ENCODE results near the gene INSC. TPM values are rescaled to one million over a fixed set of nuclear protein-coding genes. Genes with fewer than 3 reads are reported as not detected.

Gene INSC
- total RNA-seq, 1 donor from 2014 or later = 0.53 TPM

DNA sequence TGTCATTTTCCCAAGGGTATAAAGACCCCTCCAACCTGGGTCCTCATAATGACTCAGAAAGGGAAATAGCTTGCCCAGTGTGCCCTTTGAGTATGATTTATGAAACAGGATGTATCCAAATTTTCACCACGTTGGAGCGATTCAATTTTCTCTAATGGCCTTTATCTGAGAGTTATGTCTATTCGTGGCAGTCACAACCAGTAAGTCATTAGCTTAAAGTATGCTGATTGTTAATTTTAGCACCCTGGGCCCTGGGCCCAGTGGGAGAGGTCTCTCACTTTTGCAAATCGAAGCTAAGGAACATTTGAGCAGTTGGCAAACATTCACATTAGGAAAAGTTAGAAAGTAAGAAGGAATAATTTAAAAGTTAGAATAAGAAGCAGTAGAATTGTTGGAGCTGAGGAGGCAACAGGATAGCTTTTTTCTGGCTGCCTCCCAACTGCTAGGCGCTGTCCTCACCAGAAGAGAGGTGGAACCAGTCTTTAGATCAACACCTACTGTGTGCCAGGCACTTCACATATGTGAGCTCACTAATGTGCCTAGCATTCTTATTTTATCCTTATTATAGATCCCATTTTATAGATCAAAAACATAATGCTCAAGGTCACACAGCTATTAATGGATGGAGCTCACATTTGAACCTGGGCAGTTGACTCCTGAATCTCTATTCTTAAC is 24.5 kb downstream of the INSC start:
- TF ChIP-seq, protein P1, sequence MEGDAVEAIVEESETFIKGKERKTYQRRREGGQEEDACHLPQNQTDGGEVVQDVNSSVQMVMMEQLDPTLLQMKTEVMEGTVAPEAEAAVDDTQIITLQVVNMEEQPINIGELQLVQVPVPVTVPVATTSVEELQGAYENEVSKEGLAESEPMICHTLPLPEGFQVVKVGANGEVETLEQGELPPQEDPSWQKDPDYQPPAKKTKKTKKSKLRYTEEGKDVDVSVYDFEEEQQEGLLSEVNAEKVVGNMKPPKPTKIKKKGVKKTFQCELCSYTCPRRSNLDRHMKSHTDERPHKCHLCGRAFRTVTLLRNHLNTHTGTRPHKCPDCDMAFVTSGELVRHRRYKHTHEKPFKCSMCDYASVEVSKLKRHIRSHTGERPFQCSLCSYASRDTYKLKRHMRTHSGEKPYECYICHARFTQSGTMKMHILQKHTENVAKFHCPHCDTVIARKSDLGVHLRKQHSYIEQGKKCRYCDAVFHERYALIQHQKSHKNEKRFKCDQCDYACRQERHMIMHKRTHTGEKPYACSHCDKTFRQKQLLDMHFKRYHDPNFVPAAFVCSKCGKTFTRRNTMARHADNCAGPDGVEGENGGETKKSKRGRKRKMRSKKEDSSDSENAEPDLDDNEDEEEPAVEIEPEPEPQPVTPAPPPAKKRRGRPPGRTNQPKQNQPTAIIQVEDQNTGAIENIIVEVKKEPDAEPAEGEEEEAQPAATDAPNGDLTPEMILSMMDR (IDR thresholded peaks at IDR 0.05; ENCODE audit: insufficient read depth, low read length, severe bottlenecking) = no peak
- Histone ChIP-seq H3K4me3 (ENCODE audit: low read depth, low read length) (no peak overlapping the region), H3K27me3 (ENCODE audit: control insufficient read depth, insufficient read depth, low read length) (no peaks in the 10 kb centered on the region), H3K36me3 (ENCODE audit: control insufficient read depth, insufficient read depth, low read length) (no peaks in the 10 kb centered on the region)
- FAIRE-seq (no peak), DNase-seq (ENCODE audit: low read depth) (no peak)

DNA sequence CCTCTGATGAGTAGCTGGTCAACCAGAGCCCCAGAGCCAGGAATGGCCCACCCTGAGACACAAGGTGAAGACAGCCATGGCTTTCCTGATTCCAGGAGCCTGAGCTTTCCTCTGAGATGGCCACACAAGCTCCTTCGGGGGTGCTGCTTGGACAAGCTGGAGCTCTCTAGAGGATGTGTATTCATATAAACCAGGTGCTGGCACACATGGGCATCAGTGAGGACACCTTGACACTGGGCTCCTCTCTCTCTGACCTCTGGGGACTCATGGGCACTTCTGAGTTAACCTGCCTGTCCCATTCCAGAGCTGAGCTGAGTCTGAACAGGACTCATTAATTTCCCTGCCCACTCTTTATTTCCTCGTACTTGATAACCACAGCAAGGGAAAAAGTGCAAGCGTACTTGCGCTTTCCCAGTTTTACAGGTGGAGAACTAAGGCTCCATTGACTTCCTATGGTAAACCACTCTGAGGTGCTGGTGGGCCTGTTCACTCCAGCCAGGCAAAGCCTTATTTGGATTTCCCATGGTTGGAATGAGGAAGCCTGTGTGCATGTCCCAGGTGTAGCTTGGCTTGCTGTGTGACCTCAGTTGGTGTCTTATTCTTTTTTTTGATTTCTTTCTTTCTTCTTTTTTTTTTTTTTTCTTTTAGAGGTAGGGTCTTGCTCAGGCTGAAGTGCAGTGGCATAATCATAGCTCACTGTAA is 25.4 kb downstream of the INSC start:
- Histone ChIP-seq H3K4me3 (ENCODE audit: low read depth, low read length) (no peak overlapping the region), H3K27me3 (ENCODE audit: control insufficient read depth, insufficient read depth, low read length) (no peaks in the 10 kb centered on the region), H3K36me3 (ENCODE audit: control insufficient read depth, insufficient read depth, low read length) (no peaks in the 10 kb centered on the region)
- TF ChIP-seq, protein P1 (IDR thresholded peaks at IDR 0.05; ENCODE audit: insufficient read depth, low read length, severe bottlenecking) = no peak
- FAIRE-seq = no peak
- DNase-seq (ENCODE audit: low read depth) = no peak

DNA sequence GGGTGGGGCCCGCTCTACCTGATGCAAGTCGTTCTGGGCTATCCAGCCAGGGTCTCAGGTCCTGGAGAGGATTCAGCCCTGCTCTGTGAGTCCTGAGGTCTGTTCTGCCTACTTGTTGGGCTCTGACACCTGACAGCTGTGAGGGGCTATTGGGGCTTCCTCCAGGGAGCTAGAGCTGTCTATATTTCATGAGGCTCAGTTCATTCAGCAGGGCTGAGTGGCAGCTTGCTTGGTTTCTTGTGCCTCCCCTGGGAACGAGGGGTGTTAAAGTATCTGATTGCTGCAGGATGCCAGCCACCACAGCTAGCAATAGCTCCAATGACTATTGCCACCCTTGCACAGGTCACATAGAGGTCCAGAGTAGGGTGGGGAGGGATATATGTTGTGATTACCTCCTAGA is 26.7 kb downstream of the INSC start:
- TF ChIP-seq, protein P1 (IDR thresholded peaks at IDR 0.05; ENCODE audit: insufficient read depth, low read length, severe bottlenecking) = no peak
- Histone ChIP-seq H3K27me3 (ENCODE audit: control insufficient read depth, insufficient read depth, low read length) (no peaks in the 10 kb centered on the region), H3K36me3 (ENCODE audit: control insufficient read depth, insufficient read depth, low read length) (no peaks in the 10 kb centered on the region), H3K4me3 (ENCODE audit: low read depth, low read length) (no peak overlapping the region)
- FAIRE-seq (no peak), DNase-seq (ENCODE audit: low read depth) (no peak)

DNA sequence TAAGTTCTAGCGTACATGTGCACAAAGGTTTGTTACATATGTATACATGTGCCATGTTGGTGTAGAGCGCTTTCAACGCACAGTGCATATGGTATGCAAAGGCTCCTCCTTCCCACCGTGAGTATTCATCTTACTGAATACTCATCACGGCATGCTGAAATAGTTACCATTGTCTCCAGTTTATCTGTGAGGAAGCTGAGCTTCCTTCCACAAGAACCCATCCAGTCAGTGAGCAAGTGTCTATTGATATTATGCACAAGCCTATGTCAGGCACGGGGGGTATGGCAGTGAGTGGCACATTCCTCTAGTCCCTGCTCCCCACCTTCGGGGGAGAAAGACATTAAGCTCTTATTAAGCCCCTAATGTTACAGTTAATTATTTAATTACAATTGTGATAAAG is 28.1 kb downstream of the INSC start:
- H3K36me3 ChIP-seq (ENCODE audit: control insufficient read depth, insufficient read depth, low read length) = no peaks in the 10 kb centered on the region
- DNase-seq (ENCODE audit: low read depth) (no peak), FAIRE-seq (no peak)
- no peaks in the 10 kb centered on the region for H3K27me3 ChIP-seq (ENCODE audit: control insufficient read depth, insufficient read depth, low read length)
- TF ChIP-seq, protein P1 (IDR thresholded peaks at IDR 0.05; ENCODE audit: insufficient read depth, low read length, severe bottlenecking) = no peak
- H3K4me3 ChIP-seq (ENCODE audit: low read depth, low read length) = no peak overlapping the region

DNA sequence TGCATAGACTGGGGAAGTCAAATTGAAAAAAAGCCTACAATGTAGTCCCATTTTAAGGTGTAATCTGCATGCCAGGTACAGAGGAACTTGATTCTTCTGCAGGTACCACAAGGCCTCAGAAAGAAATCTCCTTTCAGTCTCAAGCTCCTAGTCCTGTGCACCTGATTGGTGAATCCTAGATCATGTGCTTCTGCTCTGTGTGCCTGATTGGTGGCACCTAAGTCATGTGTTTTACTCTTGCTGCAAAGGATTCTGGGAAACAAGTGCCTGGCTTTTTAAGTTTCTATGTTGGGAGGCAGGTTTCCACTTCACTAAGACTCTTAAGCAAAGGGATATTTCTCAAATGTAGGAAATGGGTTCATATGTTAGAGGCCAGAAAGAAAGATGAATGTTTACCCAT is 29.1 kb downstream of the INSC start:
- Histone ChIP-seq H3K36me3 (ENCODE audit: control insufficient read depth, insufficient read depth, low read length) (no peaks in the 10 kb centered on the region), H3K4me3 (ENCODE audit: low read depth, low read length) (no peak overlapping the region), H3K27me3 (ENCODE audit: control insufficient read depth, insufficient read depth, low read length) (no peaks in the 10 kb centered on the region)
- no peak for DNase-seq (ENCODE audit: low read depth)
- TF ChIP-seq, protein P1 (IDR thresholded peaks at IDR 0.05; ENCODE audit: insufficient read depth, low read length, severe bottlenecking) = no peak
- no peak for FAIRE-seq
